ENCODE data around the gene DNAH2.
A peak's percentile ranks its signal among the peaks of the same experiment; 100 is the strongest.

Gene DNAH2

DNA sequence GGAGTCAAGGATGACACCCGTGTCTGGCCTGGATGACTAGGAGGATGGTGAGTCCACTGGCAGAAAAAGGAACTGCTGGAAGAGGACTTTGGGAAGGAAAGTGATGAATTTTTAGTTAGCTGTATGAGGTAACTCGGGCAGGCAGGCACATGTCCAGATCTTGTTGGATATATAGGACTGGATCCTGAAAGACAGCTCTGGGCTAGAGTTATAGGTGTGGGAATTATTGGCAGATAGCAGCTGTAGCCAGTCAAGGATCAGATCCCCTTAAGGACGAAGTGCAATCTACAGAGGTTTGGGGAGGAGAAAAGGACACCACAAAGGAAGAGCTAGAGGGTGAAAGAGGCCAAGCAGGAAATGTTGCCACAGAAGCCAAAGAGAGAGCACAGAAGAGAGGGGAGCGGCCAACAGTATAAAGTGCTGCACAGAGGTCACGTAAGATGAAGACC, 150.4 kb downstream of the DNAH2 start:
- intact Hi-C loops (cut with DNase I), result no loop called here
- DNase-seq, result no peak

DNA sequence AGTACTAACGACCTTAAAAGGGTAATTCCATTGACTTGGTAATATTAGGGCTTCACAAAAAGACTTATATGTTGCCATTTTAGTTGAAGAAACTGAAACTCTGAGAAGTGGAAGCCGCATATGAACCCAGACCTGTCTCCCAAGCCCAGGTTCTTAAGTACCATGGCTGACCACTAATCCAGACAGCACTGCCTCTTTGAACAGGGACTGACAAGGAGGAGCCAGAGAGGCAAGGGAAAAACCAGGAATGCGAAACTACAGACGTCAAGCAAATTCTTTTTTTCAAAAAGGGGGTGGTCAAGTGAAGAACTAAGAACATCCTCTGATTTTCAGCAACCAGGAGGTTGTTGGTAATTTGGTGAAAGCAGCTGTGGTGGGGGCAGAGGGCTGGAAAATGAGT, 155.5 kb downstream of the DNAH2 start:
- DNase-seq, result no peak
- intact Hi-C loops (cut with DNase I), result no loop called here

DNA sequence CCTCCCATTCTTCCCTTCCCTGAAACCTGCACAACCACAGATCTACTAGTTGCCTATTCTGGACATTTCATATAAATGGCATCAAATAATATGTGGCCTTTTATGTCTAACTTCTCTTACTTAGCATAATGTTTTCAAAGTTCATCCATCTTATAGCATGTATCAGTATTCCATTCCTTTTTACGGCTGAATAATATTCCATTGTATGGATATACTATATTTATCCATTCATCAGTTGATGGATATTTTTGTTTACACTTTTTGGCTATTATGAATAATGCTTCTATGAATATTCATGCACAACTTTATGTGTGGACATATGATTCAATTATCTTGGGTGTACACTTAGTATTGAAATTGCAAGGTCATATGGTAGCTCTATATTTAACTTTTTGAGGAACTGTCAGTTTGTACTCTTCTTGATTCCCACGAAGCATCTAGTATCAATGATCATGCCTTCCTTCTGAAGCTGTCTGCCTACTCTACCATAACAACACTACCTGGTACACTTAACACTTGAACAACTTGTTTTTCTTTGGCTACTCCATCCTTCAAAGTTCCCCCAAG, 158.3 kb downstream of the DNAH2 start:
- intact Hi-C loops (cut with DNase I), result no loop called here
- DNase-seq, result no peak

DNA sequence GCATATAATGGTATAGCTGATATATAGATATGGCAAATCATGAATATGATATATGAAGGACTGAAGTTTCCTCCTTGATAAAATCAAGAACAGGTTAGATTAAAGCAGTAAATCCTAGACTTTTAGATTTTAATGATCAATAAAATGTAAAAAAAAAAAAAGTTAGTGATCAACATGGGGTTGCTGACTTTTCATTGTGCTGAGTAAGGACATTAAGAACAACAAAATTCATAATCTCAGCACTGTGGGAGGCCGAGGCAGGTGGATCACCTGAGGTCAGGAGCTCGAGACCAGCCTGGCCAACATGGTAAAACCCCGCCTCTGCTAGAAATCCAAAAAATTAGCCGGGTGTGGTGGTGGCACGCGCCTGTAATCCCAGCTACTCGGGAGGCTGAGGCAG, 160.7 kb downstream of the DNAH2 start:
- peak in 1 of 42 donors; percentile 22 for DNase-seq
- intact Hi-C loops (cut with DNase I), result no loop called here

DNA sequence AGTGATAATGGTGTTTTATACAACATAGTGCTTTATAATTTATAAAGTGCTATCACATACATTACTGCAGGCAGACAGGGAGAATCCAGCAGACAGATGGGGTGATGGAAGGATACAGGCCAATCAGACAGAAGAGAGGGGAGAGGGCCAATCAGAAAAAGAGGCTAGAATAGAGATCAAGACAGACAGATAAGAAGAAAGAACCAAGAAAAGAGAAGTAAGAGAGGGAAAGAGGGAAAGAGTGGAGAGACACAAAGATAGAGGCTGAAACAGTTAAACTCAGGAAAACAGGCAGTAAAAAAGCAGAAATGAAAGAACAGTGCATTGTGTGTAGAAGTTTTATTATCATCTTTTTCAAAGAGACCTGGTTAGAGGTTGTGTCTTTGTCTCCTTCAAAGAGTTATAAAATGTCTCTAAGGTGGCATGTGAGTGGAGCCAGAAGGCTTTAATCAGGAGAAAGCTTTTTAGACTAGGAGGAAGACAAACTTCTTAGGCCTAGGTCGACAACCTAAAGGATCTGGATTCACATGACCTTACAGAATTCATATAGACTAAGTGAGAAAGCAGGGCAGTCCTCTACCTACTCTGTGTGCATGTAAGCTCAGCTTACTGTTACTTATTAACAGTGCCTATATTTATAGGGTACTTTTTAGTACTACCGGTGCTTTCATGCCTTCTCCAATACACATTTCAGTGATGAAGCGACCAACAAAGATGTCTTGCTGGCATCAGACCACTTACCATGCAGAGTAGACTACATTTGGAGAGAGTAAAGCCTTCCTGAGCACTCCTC, 162.7 kb downstream of the DNAH2 start:
- intact Hi-C loops (cut with DNase I), result no loop called here
- DNase-seq, result peak in 1 of 42 donors; percentile 39

DNA sequence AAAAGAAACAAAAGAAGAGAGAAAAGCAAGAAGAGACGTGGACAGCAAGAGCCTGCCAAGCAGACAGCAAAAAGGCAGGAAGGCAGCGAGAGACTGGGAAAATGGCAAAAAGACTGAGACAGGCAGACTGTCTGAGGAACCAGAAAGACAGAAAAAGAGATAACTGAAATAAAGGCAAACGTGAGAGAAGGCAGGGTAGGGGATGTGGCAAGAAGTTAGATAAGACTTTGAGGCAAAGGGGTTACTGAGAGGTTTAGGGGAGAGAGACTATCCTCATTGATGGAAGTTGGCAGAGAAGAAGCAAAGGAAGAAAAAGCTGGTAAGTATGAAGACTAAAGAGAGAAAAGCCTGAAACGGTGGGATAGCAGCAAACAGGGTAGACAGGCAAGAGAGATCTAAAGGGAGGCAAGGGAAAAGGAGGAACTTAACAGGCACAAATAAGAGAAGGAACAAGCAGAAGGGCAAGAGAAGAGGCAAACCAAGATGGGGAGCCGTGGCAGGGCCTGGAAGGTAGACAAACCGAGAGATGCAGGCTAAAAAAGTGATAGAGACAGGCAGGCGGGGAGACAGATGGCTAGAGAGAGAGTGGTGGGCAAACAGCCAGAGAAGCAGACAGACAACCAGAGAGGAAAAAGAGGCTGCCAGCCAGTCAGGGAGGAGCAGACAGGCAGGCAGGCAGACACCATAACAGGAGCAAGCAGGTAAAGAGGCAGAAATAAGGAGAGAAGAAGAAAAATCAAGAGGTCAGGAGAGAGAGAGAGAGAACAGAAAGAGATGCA, 163.9 kb downstream of the DNAH2 start:
- peak in 7 of 42 donors; percentile 7 to 49 (median 35) for DNase-seq

DNA sequence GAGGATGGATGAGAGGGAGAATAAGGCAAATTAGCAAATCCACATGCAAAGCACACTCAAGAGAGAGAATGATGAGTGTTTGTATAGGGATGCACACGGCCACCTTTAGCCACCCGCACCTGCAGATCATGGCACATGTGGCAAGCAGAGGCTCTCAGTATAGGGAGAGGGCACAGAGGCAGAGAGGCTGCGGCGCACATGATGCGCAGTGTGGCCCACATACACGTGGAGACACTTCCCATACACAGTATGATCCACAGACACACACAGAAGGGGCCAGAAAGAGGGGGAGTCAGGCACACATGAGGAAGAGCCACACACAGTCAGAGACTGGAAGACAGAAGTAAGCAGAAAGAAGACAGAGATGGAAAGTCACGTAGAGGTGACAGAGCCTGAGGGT, 164.5 kb downstream of the DNAH2 start:
- intact Hi-C loops (cut with DNase I), result no loop called here
- peak in 2 of 42 donors; percentile 17 to 33 for DNase-seq

More for the DNA sequence above, 163.9 kb downstream of the DNAH2 start:
- intact Hi-C loops (cut with DNase I), result no loop called here

DNA sequence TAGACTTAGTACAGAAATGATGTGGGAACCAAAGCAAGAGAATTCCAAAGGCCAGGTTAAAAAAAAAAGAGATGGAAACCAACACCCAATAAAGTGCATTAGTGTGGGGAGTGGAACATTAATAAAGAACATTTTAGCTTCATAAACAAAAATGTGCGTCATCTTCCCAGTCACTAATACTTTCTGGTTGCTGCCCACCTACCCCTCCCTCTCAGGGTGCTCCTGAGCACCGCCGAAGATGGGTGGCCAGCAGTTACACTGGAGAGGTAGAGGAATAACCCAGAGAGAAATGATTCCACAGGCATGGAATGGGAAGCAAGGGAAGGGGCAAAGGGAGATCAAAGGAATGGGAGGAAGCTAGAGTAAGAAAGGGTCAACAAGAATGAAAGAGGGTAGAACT, 165.1 kb downstream of the DNAH2 start:
- no peak for DNase-seq
- intact Hi-C loops (cut with DNase I), result no loop called here
